HepG2 (cell line): ENCODE measurements around the gene TOP1. TPM values are rescaled to one million over a fixed set of nuclear protein-coding genes. Genes with fewer than 3 reads are reported as not detected.

Experiments
- ARNT2 ChIP-seq: sonication (generic); formaldehyde crosslinking; IDR thresholded peaks from 2 replicates; pipeline ENCODE4 v1.8.0; 2022; ENCODE audit warnings: mild to moderate bottlenecking, low read depth, missing genetic modification reagents, moderate library complexity
- DZIP1 ChIP-seq: sonication (generic); formaldehyde crosslinking; IDR thresholded peaks from 2 replicates; pipeline ENCODE4 v1.5.0; 2020; ENCODE audit warnings: mild to moderate bottlenecking, missing genetic modification reagents
- FOSL1 ChIP-seq: sonication (generic); formaldehyde crosslinking; IDR thresholded peaks from 2 replicates; pipeline ENCODE4 v1.9.0; 2021; ENCODE audit warnings: missing genetic modification reagents, borderline replicate concordance
- FOXA3 ChIP-seq: IDR thresholded peaks from 2 replicates; pipeline ENCODE4 v1.6.1; 2016; ENCODE audit warnings: missing genetic modification reagents, missing compliant biosample characterization
- HNRNPUL1 ChIP-seq: fragments of 200-400 bp; formaldehyde crosslinking; IDR thresholded peaks from 2 replicates; pipeline ENCODE4 v1.6.1; 2017; ENCODE audit warnings: low read depth, mild to moderate bottlenecking, low read length, moderate library complexity
- MAX ChIP-seq: IDR thresholded peaks from 2 replicates; pipeline ENCODE4 v1.6.1; 2012; ENCODE audit warnings: inconsistent platforms
- NFE2L2 ChIP-seq: fragments of 150-350 bp; IDR thresholded peaks from 2 replicates; pipeline ENCODE4 v1.6.1; 2014; ENCODE audit warnings: low read length
- POGZ ChIP-seq: sonication (generic); formaldehyde crosslinking; IDR thresholded peaks from 2 replicates; pipeline ENCODE4 v1.4.0; 2020; ENCODE audit warnings: mild to moderate bottlenecking, missing genetic modification reagents
- RBM39 ChIP-seq: fragments of 200-400 bp; formaldehyde crosslinking; IDR thresholded peaks from one replicate; pipeline ENCODE4 v1.6.1; 2018; ENCODE audit warnings: antibody characterized with exemption, mild to moderate bottlenecking, low read depth, low read length; ENCODE audit not compliant: poor library complexity, severe bottlenecking
- RFXANK ChIP-seq: IDR thresholded peaks from 2 replicates; pipeline ENCODE4 v1.6.1; 2016
- RXRA ChIP-seq: sonication (generic); formaldehyde crosslinking; IDR thresholded peaks from 2 replicates; pipeline ENCODE4 v1.5.1; 2020; ENCODE audit warnings: missing genetic modification reagents
- SNAPC2 ChIP-seq: sonication (generic); formaldehyde crosslinking; IDR thresholded peaks from 2 replicates; pipeline ENCODE4 v1.8.1; 2022; ENCODE audit warnings: mild to moderate bottlenecking, missing genetic modification reagents
- SP4 ChIP-seq: sonication (generic); formaldehyde crosslinking; IDR thresholded peaks from 2 replicates; pipeline ENCODE4 v1.8.1; 2023; ENCODE audit warnings: mild to moderate bottlenecking, missing genetic modification reagents
- SRSF9 ChIP-seq: fragments of 200-400 bp; formaldehyde crosslinking; IDR thresholded peaks from 2 replicates; pipeline ENCODE4 v1.6.1; 2018; ENCODE audit warnings: borderline replicate concordance, mild to moderate bottlenecking, low read depth, low read length; ENCODE audit not compliant: insufficient read depth, poor library complexity, severe bottlenecking
- TFDP1 ChIP-seq: IDR thresholded peaks from 2 replicates; pipeline ENCODE4 v1.6.1; 2016; ENCODE audit warnings: missing compliant biosample characterization, missing genetic modification reagents, borderline replicate concordance
- THYN1 ChIP-seq: sonication (generic); formaldehyde crosslinking; IDR thresholded peaks from 2 replicates; pipeline ENCODE4 v1.8.1; 2023; ENCODE audit warnings: low read depth, mild to moderate bottlenecking, moderate library complexity, missing genetic modification reagents, borderline replicate concordance
- U2AF2 ChIP-seq: fragments of 200-400 bp; formaldehyde crosslinking; IDR thresholded peaks from 2 replicates; pipeline ENCODE4 v1.6.1; 2017; ENCODE audit warnings: low read depth, mild to moderate bottlenecking, low read length
- ZBTB39 ChIP-seq: sonication (generic); formaldehyde crosslinking; IDR thresholded peaks from 2 replicates; pipeline ENCODE4 v1.5.0; 2020; ENCODE audit warnings: missing genetic modification reagents
- ZHX1 ChIP-seq: sonication (generic); formaldehyde crosslinking; IDR thresholded peaks from 2 replicates; pipeline ENCODE4 v1.8.1; 2022; ENCODE audit warnings: low read depth, mild to moderate bottlenecking, missing genetic modification reagents
- ZNF234 ChIP-seq: sonication (generic); formaldehyde crosslinking; conservative IDR thresholded peaks from 2 replicates; pipeline ENCODE4 v1.5.1; 2020; ENCODE audit warnings: mild to moderate bottlenecking, missing genetic modification reagents
- ZNF484 ChIP-seq: sonication (generic); formaldehyde crosslinking; IDR thresholded peaks from 2 replicates; pipeline ENCODE4 v1.5.1; 2020; ENCODE audit warnings: mild to moderate bottlenecking, low read depth, missing genetic modification reagents, borderline replicate concordance
- ZNF878 ChIP-seq: sonication (generic); formaldehyde crosslinking; IDR thresholded peaks from 2 replicates; pipeline ENCODE4 v1.8.1; 2023; ENCODE audit warnings: mild to moderate bottlenecking, missing genetic modification reagents, moderate library complexity
- polyA plus RNA-seq, 8 experiments: library from polyadenylated mRNA; depleted of rRNA in 3 of 8; stranded (reverse) in 7 of 8; unstranded in 1 of 8; fragments of >200 nt; fragmentation: Illumina TruSeq in 4 of 8; extraction: Trizol in 4 of 8; gene quantifications; 2 replicates each; pipeline versions ENCODE4 v1.2.1 to v1.2.3, GENCODE V29; 2011 to 2016; ENCODE audit warnings: low read depth in 4 of 8, missing spikeins in 1 of 8, mixed read lengths in 1 of 8; ENCODE audit not compliant: insufficient read depth in 1 of 8
- total RNA-seq, 5 experiments: library from RNA; depleted of rRNA; stranded (reverse); fragments of >200 nt; fragmentation: Illumina TruSeq; extraction: Trizol; gene quantifications; 2 replicates each; pipeline ENCODE4 v1.2.3, GENCODE V29; 2016; ENCODE audit warnings: low read depth in 1 of 5

Gene TOP1
- total and polyA plus RNA-seq, 2 of the 13 experiments (the other 11 are each of a cell fraction or from before 2014, with no cell fraction given): 10.2 to 19.4 TPM

DNA sequence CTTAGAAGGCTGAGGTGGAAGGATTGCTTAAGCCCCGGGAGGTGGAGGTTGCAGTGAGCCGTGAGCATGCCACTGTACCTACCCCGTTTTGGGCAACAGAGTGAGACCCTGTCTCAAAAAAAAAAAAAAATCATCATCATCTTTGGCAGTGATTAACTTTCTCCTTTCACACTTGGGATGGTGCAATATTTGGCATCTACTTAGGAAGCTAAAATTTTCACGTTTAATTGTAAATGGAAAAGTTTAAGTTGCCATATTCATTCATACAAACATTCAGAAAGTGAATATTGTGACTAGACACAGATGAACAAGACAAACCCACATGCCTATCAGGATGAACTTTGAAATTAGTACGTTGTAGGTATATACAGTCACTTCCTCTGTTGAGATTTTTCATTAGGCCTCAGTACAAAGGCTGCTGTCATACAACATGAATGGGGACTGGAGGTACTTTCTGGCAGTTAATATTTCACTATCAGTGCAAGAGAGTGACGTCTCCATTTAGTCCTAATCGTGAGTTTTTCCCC is 10.3 kb downstream of the TOP1 start (continued):
- no peak for TF ChIP-seq U2AF2
- no peak for TF ChIP-seq SRSF9
- peak; percentile 18; the same call in 1 of the 2 replicates for TF ChIP-seq TFDP1 (CRISPR knock-in tag)
- no peak for TF ChIP-seq THYN1 (CRISPR knock-in tag)
- no peak for TF ChIP-seq ZBTB39
- TF ChIP-seq ZNF878 (CRISPR knock-in tag): no peak
- TF ChIP-seq SNAPC2 (CRISPR knock-in tag): no peak
- no peak for TF ChIP-seq RBM39
- TF ChIP-seq HNRNPUL1: no peak
- no peak for TF ChIP-seq ZNF234 (CRISPR knock-in tag)
- no peak for TF ChIP-seq SP4 (CRISPR knock-in tag)
- TF ChIP-seq ZNF484 (CRISPR knock-in tag): no peak
- TF ChIP-seq MAX: peak; percentile 78
- TF ChIP-seq DZIP1: no peak
- no peak for TF ChIP-seq ZHX1 (CRISPR knock-in tag)
- TF ChIP-seq RFXANK (CRISPR knock-in tag): no peak
- TF ChIP-seq RXRA (CRISPR knock-in tag): 0 out of 2 replicates have a peak, but pooled peaks have one; percentile 16
- TF ChIP-seq ARNT2 (CRISPR knock-in tag): no peak
- peak; percentile 72 for TF ChIP-seq POGZ (CRISPR knock-in tag)
- TF ChIP-seq NFE2L2: no peak
- TF ChIP-seq FOSL1 (CRISPR knock-in tag): no peak
- peak; percentile 65 for TF ChIP-seq FOXA3 (CRISPR knock-in tag)
